Common myeloid progenitor, CD34-positive (primary cell): ENCODE results near the gene VAMP2.
A peak's percentile ranks its signal among the peaks of the same experiment; 100 is the strongest.

Source experiments
- CTCF ChIA-PET: fragments of 350-600 bp; sonication (Branson Sonifier 250); formaldehyde crosslinking; loops from one replicate; lab custom pipeline; 2021; ENCODE audit warnings: antibody characterized with exemption; lab: Charles Lee
- POLR2A ChIA-PET: fragments of 350-600 bp; sonication (Branson Sonifier 250); formaldehyde crosslinking; loops from one replicate; lab custom pipeline; 2021; ENCODE audit warnings: antibody characterized with exemption; lab: Charles Lee
- DNase-seq, 3 donors: peaks; one replicate each; pipeline versions ENCODE4 v3.0.0 to v3.0.0-alpha.2; 2013
- H3K27ac ChIP-seq, 2 experiments: 1 replicate in 1 of 2; 2 replicates in 1 of 2; pipeline ENCODE4 v1.7.0; 2013; ENCODE audit warnings: inconsistent platforms in 2 of 2, low read length in 2 of 2, mild to moderate bottlenecking in 2 of 2, low read depth in 1 of 2, moderate library complexity in 1 of 2; ENCODE audit not compliant: severe bottlenecking in 2 of 2, insufficient read depth in 1 of 2, poor library complexity in 1 of 2
- H3K27me3 ChIP-seq, 5 experiments: replicated peaks in 2 of 5; 1 replicate in 3 of 5; 2 replicates in 2 of 5; pipeline versions ENCODE4 v1.6.1 to v1.7.0; 2013; ENCODE audit warnings: low read length in 4 of 5, mild to moderate bottlenecking in 2 of 5, moderate library complexity in 2 of 5, inconsistent platforms in 1 of 5; ENCODE audit not compliant: insufficient read depth in 5 of 5, control insufficient read depth in 4 of 5
- H3K36me3 ChIP-seq, 4 experiments: 1 replicate in 2 of 4; 2 replicates in 2 of 4; pipeline versions ENCODE4 v1.6.1 to v1.7.0; 2013; ENCODE audit warnings: low read length in 3 of 4, control low read depth in 1 of 4, mild to moderate bottlenecking in 1 of 4; ENCODE audit not compliant: control insufficient read depth in 4 of 4, insufficient read depth in 4 of 4
- H3K4me1 ChIP-seq, 4 experiments: 1 replicate in 3 of 4; 2 replicates in 1 of 4; pipeline versions ENCODE4 v1.6.1 to v1.7.1; 2013; ENCODE audit warnings: low read length in 3 of 4, mild to moderate bottlenecking in 3 of 4, control low read depth in 1 of 4, inconsistent platforms in 1 of 4, moderate library complexity in 1 of 4; ENCODE audit not compliant: control insufficient read depth in 4 of 4, insufficient read depth in 4 of 4; ENCODE audit errors: control extremely low read depth in 1 of 4
- H3K4me3 ChIP-seq, 7 experiments: 1 replicate in 4 of 7; 2 replicates in 3 of 7; pipeline versions ENCODE4 v1.5.1 to v1.7.0; 2013; ENCODE audit warnings: mild to moderate bottlenecking in 7 of 7, low read length in 6 of 7, moderate library complexity in 6 of 7, inconsistent platforms in 2 of 7, low read depth in 2 of 7, control low read depth in 1 of 7; ENCODE audit not compliant: insufficient read depth in 4 of 7, control insufficient read depth in 1 of 7; ENCODE audit errors: extremely low read depth in 1 of 7
- H3K9me3 ChIP-seq, 5 experiments: 1 replicate in 4 of 5; 2 replicates in 1 of 5; pipeline versions ENCODE4 v1.6.1 to v1.7.1; 2013; ENCODE audit warnings: low read length in 4 of 5, mild to moderate bottlenecking in 2 of 5, inconsistent platforms in 1 of 5, low read depth in 1 of 5, moderate library complexity in 1 of 5; ENCODE audit not compliant: control insufficient read depth in 4 of 5, insufficient read depth in 2 of 5; ENCODE audit errors: control extremely low read depth in 1 of 5
- WGBS: methylation state at CpG from one replicate; pipeline ENCODE4 v1.1.5; 2013; ENCODE audit not compliant: insufficient coverage; 5-methylcytosine and 5-hydroxymethylcytosine counted together

VAMP2 gene

DNA sequence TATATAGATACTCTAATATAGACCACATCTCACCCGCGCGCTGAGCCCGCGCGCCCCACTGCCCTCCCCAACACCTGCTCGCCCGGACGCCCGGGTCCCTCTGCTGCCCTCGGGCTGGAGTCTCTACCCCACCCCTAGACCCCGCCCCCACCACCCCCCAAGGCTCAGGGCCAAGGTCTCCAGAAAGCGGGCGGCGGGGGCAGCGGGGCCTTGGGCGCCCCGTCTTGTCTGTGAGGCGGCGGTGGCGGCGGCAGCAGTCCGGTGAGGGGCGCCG lies 41.4 kb downstream of the VAMP2 start:
- no peak overlapping the region for H3K27ac ChIP-seq

DNA sequence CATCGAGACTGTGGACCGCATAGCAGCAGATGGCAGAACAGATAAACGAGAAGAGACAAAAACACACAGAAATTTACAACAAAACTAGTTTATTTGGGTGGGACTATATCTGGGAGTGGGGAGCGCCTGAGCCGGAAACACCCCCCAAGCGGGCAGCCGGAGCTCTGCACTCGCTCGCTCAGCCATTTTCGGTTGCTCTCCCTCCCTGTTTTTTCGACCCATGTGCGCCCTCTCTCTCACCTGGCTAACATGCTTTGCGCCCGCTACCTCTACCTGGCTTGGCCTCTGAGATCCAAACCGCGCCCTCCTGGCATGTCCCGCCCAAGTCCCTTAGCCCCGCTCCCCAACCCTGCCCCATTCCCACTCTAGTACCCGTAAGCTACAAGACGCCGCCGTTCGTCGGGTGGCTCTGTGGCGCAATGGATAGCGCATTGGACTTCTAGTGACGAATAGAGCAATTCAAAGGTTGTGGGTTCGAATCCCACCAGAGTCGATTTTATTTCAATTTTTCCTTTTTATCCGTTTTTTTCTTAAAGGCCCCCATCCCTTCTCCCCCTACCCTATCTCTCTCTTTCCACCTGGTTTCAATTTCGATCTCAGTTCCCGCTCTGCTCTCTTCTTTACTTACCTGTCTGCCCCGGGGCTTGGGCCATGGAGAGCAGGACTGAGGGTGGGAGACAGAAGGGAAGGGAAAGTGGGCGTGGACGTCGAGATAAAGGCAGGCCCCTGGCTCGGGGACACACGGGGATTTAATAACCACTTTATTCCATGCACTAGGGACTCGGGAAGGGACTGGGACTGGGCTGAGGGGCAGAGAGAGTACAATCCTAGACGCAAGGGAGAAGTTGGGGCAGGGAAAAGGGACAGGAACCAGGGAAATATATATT lies 42.0 kb downstream of the VAMP2 start:
- Histone ChIP-seq H3K36me3 (no peaks in the 10 kb centered on the region), H3K27me3 (peaks cover 7 to 61% (median 33%) of the 10 kb centered on the region in 5 experiments), H3K9me3 (no peaks in the 10 kb centered on the region), H3K4me3 (peak overlapping the region; percentile 30 to 93 (median 70)), H3K4me1 (peaks cover 12 to 72% (median 70%) of the 10 kb centered on the region in 4 experiments), H3K27ac (peak overlapping the region in 1 of 2 experiments; percentile 43)
- ChIA-PET CTCF (interaction anchor here (0.8 to 6.0 kb wide), 15 partner anchors 13 to 101 kb away, joined by 3 to 52 read pairs (median 7); partner anchors contain the start of gene PER1), POLR2A (interaction anchor here (0.6 to 2.5 kb wide), 7 partner anchors 18 to 207 kb away, joined by 3 to 16 read pairs (median 4); no protein-coding TSS in a partner anchor)
- DNase-seq: no peak
- under 1% methylated on average over 28 of the region's 40 CpGs for WGBS

More for the DNA sequence above, 41.4 kb downstream of the VAMP2 start:
- H3K4me1 ChIP-seq: peaks cover 12 to 78% (median 75%) of the 10 kb centered on the region in 4 experiments
- peaks cover 7 to 56% (median 33%) of the 10 kb centered on the region in 5 experiments for H3K27me3 ChIP-seq
- peak overlapping the region in 6 of 7 experiments; percentile 55 to 93 (median 78) for H3K4me3 ChIP-seq
- no peak for DNase-seq
- POLR2A ChIA-PET: no interaction called here
- WGBS: 0% methylated on average over 12 of the region's 25 CpGs
- H3K9me3 ChIP-seq: no peaks in the 10 kb centered on the region
- CTCF ChIA-PET: interaction anchor here (1.5 to 3.9 kb wide), 2 partner anchors 20 to 39 kb away, joined by 8 to 25 read pairs; no protein-coding TSS in a partner anchor
- no peaks in the 10 kb centered on the region for H3K36me3 ChIP-seq

GRCh38 chr17:8119581-8120519 lies 42.9 kb downstream of the VAMP2 start:
- peaks cover 9 to 65% (median 62%) of the 10 kb centered on the region in 4 experiments for H3K4me1 ChIP-seq
- DNase-seq: peak; percentile 92 to 96 (median 95)
- no peaks in the 10 kb centered on the region for H3K9me3 ChIP-seq
- CTCF ChIA-PET: interaction anchor here (0.8 to 6.0 kb wide), 24 partner anchors 12 to 242 kb away, joined by 3 to 87 read pairs (median 6); partner anchors contain the start of genes ALOX12B and PER1
- H3K4me3 ChIP-seq: peak overlapping the region in 6 of 7 experiments; percentile 79 to 94 (median 86)
- POLR2A ChIA-PET: interaction anchor here (0.6 to 2.5 kb wide), 11 partner anchors 19 to 652 kb away, joined by 3 to 16 read pairs (median 4); no protein-coding TSS in a partner anchor
- 0% methylated on average over 15 of the region's 28 CpGs for WGBS
- no peaks in the 10 kb centered on the region for H3K36me3 ChIP-seq
- peaks cover 7 to 64% (median 38%) of the 10 kb centered on the region in 5 experiments for H3K27me3 ChIP-seq
- peak overlapping the region in 1 of 2 experiments; percentile 58 for H3K27ac ChIP-seq

- ChIA-PET CTCF (interaction anchor here (1.0 to 6.0 kb wide), 20 partner anchors 12 to 243 kb away, joined by 3 to 87 read pairs (median 7); partner anchors contain the start of genes ALOX12B and PER1), POLR2A (interaction anchor here (0.6 to 2.5 kb wide), 6 partner anchors 38 to 652 kb away, joined by 3 to 16 read pairs (median 4); no protein-coding TSS in a partner anchor)
- DNase-seq: peak; percentile 86 to 93 (median 90)
- H3K4me1 ChIP-seq: peaks cover 2 to 57% (median 53%) of the 10 kb centered on the region in 4 experiments
- H3K9me3 ChIP-seq: no peaks in the 10 kb centered on the region
- 0% methylated on average over 32 of the region's 38 CpGs for WGBS
- peak overlapping the region; percentile 44 to 94 (median 84) for H3K4me3 ChIP-seq
- H3K27ac ChIP-seq: peak overlapping the region in 1 of 2 experiments; percentile 58
- no peaks in the 10 kb centered on the region for H3K36me3 ChIP-seq
- peaks cover 4 to 64% (median 32%) of the 10 kb centered on the region in 5 experiments for H3K27me3 ChIP-seq
Measured at GRCh38 chr17:8118769-8119580, 43.8 kb downstream of the VAMP2 start.

- WGBS: under 1% methylated on average over 25 of the region's 33 CpGs
- peaks cover 0 to 49% (median 45%) of the 10 kb centered on the region in 4 experiments for H3K4me1 ChIP-seq
- POLR2A ChIA-PET: interaction anchor here (1.1 to 2.5 kb wide), 2 partner anchors 44 to 55 kb away, joined by 4 to 16 read pairs; no protein-coding TSS in a partner anchor
- H3K4me3 ChIP-seq: peak within 1 kb of the TSS; percentile 44 to 94 (median 84)
- no peaks in the 10 kb centered on the region for H3K36me3 ChIP-seq
- H3K27ac ChIP-seq: peak within 1 kb of the TSS in 1 of 2 experiments; percentile 58
- peak in 2 of 3 donors; percentile 22 to 31 for DNase-seq
- peaks cover 4 to 58% (median 30%) of the 10 kb centered on the region in 5 experiments for H3K27me3 ChIP-seq
- no peaks in the 10 kb centered on the region for H3K9me3 ChIP-seq
- CTCF ChIA-PET: interaction anchor here (1.0 to 6.0 kb wide), 12 partner anchors 11 to 243 kb away, joined by 3 to 87 read pairs (median 12); partner anchors contain the start of genes ALOX12B and PER1
Measured at GRCh38 chr17:8117980-8118768, 44.6 kb downstream of the VAMP2 start, which contains the start of gene ALOXE3. TSS of gene ALOXE3 (minus strand) at chr17:8118514. CDS start at chr17:8117990, 524 bp downstream.
